Stimulated activated CD8-positive, alpha-beta memory T cell treated with anti-CD3 and anti-CD28 coated beads, Interleukin-7, amount 100 ng/mL, for 1 hour (primary cell): ENCODE measurements around the gene WIF1.

Experiments used
- DNase-seq, 2 donors: peaks; one replicate each; pipeline ENCODE4 v3.0.0-alpha.2; 2020; ENCODE audit warnings: low read depth in 2 of 2

Gene WIF1

GRCh38 chr12:65122703-65123102, 1.6 kb upstream of the WIF1 start:
- DNase-seq, result no peak

DNA sequence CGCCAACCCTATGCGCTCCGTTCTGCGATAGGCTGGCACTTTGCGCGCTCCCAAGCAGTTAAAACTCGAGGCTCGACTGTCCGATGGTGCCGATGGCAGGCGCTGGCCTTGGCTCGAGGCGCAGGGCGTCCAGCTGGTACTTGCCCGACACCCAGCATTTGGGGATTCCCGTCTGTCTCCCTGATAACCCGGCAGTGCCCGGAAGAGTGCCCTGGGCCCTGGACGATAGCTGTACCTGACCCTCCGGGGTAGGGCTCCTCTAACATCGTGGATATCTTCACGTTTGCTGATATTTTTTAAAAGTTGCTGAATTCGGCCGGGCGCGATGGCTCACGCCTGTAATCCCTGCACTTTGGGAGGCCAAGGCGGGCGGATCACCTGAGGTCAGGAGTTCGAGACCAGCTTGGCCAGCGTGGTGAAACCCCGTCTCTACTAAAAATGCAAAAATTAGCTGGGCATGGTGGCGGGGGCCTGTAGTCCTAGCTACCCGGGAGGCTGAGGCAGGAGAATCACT, 908 bp upstream of the WIF1 start:
- DNase-seq, result no peak

- DNase-seq, result no peak
Measured at GRCh38 chr12:65119063-65119462, 2.0 kb downstream of the WIF1 start.

DNA sequence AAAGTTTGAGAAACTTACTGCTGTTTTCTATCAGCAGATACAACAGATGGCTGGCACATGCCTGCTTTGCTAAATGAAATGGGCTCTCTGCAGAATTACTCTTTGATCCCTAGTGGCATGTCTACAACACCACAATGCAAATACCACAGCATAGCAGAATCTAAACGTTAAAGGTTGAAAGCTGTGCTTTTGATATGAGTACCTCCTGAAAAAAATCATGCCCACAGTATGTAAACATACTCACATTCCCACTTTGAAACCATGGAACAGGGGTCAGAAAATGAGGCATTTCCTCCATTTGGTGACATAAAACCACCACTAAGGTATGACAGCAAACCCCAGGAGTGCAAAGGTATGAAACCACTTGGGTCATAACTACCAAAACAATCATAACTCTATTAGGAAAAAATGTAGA, 7.5 kb downstream of the WIF1 start:
- no peak for DNase-seq

DNA sequence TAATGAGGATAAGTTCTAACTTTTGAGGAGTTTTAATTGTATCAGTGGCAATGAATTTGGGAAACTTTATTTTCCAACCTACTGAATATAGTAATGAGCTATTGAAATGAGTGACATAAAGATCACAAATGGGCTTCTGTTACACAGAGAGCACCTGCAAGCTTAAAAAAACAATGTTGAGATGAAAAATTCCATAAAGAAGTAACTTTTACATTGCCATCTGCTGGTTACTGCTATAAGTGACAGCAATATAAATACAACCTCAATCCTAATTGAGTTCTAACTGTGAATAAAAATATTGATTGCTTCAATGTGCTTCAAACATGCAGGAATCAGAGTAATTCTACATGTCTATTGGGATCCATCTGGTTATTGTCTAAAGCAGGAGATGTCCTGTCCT, 14.2 kb downstream of the WIF1 start:
- DNase-seq, result no peak

GRCh38 chr12:65100140-65100539, 21.0 kb downstream of the WIF1 start:
- no peak for DNase-seq

DNA sequence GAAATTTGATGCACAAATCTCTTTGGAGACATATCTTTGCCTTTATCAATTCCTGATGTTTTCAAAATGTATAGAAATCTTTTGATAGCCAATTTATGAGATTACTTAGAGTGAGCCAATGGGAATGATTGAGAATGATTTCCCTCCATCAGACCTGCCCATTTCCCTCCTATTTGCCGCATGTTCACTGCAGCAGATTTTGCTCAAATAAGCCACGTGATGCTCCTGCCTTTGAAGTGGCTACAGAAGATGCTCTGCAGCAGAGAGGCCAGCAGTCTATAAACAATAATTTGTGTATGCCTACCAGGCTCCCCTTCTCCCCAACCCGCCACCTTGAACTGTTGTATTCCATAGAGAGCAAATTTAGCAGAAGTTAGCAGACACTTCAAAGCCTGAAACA, 21.9 kb downstream of the WIF1 start:
- DNase-seq, result no peak

DNA sequence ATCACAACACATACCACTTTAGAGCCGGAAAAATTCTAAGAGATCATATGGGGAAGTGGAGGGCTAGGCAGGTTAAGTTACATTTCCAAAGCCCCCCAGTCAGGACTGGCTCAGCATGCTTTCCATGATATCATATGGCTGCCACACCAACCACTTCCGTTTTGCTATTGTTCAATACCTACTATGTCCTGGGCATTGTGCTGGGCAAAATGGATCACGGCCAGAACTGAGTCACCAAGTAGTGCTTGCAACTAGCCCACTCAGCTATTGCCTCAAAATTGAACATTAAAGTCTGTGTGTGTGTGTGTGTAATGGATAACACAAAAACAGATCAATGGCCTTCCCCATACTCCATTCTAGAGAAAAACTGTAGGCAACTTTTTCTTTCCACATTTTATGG, 22.7 kb downstream of the WIF1 start:
- DNase-seq, result no peak

DNA sequence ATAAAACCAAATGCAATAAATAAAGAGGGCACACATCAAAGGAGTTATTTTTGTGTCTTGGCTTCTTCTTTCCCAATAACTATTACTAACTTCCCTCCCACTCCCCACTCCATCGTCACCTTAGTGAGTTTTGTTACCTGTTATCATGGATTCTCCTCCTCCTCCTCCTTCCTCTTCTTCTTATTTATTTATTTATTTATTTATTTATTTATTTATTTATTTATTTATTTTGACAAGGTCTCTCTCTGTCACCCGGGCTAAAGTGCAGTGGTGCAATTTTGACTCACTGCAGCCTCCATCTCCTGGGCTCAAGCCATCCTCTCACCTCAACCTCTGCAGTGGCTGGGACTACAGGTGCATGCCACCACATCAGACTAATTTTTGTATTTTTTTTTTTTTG, 26.4 kb downstream of the WIF1 start:
- no peak for DNase-seq

- no peak for DNase-seq
Measured at GRCh38 chr12:65093606-65094005, 27.5 kb downstream of the WIF1 start.

- DNase-seq, result no peak
Measured at GRCh38 chr12:65090461-65090860, 30.6 kb downstream of the WIF1 start.

DNA sequence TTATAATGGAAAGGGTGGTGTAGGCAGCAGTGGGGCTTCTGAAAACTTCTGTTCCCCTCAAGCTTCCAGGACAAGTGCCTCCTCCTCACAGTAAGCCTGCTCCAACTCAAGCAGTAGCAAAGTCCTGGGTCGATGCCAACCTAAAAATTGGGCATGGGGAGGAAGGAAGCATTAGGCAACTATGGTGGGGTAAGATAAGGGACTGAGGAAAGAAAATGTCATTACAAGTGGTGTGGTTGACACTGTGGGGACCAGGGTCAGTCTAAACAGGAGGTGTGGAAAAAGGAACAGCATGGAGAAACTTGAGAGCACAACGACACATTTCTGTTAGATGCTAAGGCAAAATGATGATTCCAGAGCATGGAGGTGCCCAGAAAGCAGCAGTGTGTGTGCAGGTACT, 34.9 kb downstream of the WIF1 start:
- DNase-seq, result no peak

DNA sequence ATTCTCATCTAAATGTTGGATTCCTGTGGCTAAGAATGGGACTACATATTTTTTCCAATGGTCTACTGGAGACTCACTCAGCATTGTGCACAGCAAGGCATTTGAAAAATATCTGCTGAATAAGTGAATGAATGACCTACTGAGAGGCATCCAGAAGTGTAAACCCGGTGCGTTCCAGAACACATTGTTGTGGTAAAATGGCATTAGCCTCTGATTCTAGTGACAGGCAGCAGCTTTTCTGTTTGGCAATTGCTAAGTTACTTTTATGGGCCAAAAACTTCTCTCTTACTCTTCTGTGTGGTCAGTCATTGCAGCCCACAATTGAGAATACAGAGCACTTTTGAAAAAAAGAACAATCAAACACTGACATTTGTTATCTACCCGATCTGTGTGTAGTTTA, 36.5 kb downstream of the WIF1 start:
- DNase-seq, result no peak

- no peak for DNase-seq
Measured at GRCh38 chr12:65083581-65083980, 37.5 kb downstream of the WIF1 start.

DNA sequence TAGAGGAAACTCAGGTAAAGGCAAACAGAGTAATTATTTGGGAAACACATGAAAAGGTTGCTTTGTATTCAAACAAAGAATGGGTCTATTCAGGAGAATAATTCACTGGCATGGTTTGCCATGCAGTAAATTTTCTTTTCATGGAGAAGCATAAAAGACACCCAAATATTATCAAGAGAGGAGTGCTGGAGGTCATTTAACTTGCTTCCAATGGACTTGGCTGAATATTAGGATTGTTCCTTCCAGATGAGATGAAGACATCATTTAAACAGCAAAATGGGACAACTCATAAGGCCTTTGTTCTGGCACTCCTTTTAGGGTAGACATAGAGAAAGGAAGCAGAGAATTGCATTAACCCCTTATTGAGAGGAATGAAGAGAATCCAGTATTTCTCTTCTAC, 38.7 kb downstream of the WIF1 start:
- DNase-seq, result no peak

- DNase-seq, result no peak
Measured at GRCh38 chr12:65081496-65081895, 39.6 kb downstream of the WIF1 start.

- no peak for DNase-seq
Measured at GRCh38 chr12:65074932-65075331, 46.2 kb downstream of the WIF1 start.

DNA sequence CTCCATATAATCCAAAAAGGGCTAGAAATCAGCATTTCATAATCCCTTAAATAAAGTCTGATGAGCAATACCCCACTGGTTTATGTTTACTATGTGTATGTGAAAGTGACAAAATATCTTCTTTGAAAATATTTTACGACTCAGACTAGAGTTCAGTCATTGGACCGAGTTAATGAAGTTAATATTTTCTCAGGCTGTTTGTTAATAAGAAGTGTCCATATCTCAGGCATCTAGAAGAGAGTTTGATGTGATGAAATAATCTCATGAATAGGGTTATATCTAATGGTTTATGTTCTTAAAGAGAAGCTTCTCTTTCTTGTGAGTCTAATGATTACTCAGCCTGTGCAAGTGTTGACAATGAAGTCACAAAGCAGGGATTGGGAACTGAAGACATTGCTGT, 51.8 kb downstream of the WIF1 start:
- no peak for DNase-seq

DNA sequence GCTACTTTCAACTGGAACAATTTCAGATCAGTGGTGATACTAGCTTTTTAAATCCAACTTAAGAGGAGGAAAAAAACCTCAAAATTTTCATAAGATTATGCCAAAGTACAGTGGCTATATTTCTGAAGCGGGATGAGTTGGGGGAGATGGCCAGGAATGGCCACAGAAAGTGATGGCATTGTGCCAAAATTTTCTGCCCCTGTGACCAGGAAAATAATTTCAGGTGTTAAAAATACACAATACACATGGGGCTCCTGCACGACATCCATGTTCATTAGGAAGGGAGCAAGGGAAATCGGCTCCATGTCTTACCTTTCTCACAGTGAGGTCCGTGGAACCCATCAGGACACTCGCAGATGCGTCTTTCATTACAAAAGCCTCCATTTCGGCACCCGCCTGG, 53.7 kb downstream of the WIF1 start:
- no peak for DNase-seq

GRCh38 chr12:65055859-65056258, 65.2 kb downstream of the WIF1 start:
- no peak for DNase-seq

- DNase-seq, result no peak
Measured at GRCh38 chr12:65051218-65051617, 69.9 kb downstream of the WIF1 start.

- no peak for DNase-seq
Measured at GRCh38 chr12:65045269-65045668, 75.8 kb downstream of the WIF1 start.

DNA sequence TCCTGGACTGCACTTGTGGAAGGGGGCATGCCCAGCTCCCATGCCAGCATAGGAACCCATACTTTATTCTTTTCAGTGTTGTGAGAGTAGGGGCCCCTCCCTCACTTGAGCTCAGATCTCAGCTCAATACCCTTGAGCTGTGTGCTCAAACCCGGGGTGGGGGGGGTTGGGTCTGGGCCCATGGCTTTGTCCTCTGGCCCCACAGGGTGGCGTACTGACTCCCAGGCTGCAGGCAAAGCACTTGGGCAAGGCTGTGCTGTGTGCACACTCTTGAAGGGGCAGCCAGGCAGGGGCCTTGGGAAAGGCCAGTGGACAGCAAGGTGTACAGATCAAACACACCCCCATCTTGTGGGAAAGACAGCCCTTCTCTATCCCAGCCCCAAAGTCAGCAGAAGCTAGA, 81.8 kb downstream of the WIF1 start:
- DNase-seq, result no peak

- DNase-seq, result no peak
Measured at GRCh38 chr12:65025136-65025535, 96.0 kb downstream of the WIF1 start.

DNA sequence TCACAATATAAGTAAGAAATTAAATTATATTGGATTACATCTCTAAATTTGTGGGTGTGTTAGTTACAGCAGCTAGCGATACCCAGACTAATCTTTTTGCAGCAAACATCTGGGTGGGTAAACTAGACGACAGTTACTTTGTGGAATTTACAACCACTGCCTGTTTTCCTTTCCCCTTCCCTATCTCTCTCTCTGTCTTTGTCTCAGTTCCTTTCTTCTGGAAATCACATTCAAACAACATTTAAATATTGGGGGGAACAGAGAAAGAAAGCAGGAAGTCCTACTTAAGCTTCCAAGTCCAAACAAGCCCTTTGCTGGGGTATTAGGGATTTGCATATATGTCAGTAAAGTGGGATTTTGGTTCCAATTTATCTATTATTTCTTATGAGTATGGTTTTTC, 97.6 kb downstream of the WIF1 start:
- no peak for DNase-seq
